Osteoblast (primary cell): ENCODE results near the gene CPT1C. TPM values are rescaled to one million over a fixed set of nuclear protein-coding genes. Genes with fewer than 3 reads are reported as not detected.

Experiments
- DNase-seq: peaks from one replicate; pipeline ENCODE4 v3.0.0; 2011; ENCODE audit warnings: low spot score, mixed read lengths; ENCODE audit not compliant: insufficient read length; ENCODE audit errors: missing footprints
- H2AFZ ChIP-seq: 2 replicates; pipeline ENCODE4 v1.6.0; 2011; ENCODE audit warnings: mild to moderate bottlenecking, low read length
- H3K27ac ChIP-seq: 2 replicates; pipeline ENCODE4 v1.5.1; 2011; ENCODE audit warnings: mild to moderate bottlenecking, low read depth, low read length, moderate library complexity
- H3K27me3 ChIP-seq: 2 replicates; pipeline ENCODE4 v1.6.0; 2012; ENCODE audit warnings: mild to moderate bottlenecking, control low read depth, inconsistent platforms, low read length, moderate library complexity; ENCODE audit not compliant: insufficient read depth
- H3K36me3 ChIP-seq: 2 replicates; pipeline ENCODE4 v1.5.1; 2011; ENCODE audit warnings: mild to moderate bottlenecking, low read length, control low read depth, moderate library complexity; ENCODE audit not compliant: insufficient read depth
- H3K4me1 ChIP-seq: 2 replicates; pipeline ENCODE4 v1.5.1; 2011; ENCODE audit warnings: mild to moderate bottlenecking, low read length, control low read depth, moderate library complexity; ENCODE audit not compliant: insufficient read depth
- H3K4me2 ChIP-seq: 2 replicates; pipeline ENCODE4 v1.6.0; 2011; ENCODE audit warnings: mild to moderate bottlenecking, low read length; ENCODE audit not compliant: insufficient read depth
- H3K4me3 ChIP-seq: fragments of 200-600 bp; sonication (generic); 3 replicates; pipeline ENCODE4 v1.5.1; 2012; ENCODE audit warnings: mild to moderate bottlenecking, low read length, inconsistent platforms; ENCODE audit not compliant: insufficient read depth
- H3K79me2 ChIP-seq: 2 replicates; pipeline ENCODE4 v1.6.0; 2012; ENCODE audit warnings: mild to moderate bottlenecking, low read length, control low read depth, inconsistent platforms; ENCODE audit not compliant: insufficient read depth
- H3K9me3 ChIP-seq: 2 replicates; pipeline ENCODE4 v1.5.1; 2011; ENCODE audit warnings: low read depth, low read length, control low read depth
- H4K20me1 ChIP-seq: 2 replicates; pipeline ENCODE4 v1.6.0; 2012; ENCODE audit warnings: mild to moderate bottlenecking, low read length, control low read depth; ENCODE audit not compliant: insufficient read depth
- total RNA-seq: library from RNA; depleted of rRNA; stranded (reverse); fragments of >200 nt; gene quantifications from 2 replicates; pipeline ENCODE4 v1.2.3, GENCODE V29; 2012
- TF ChIP-seq, protein P1 (sequence below): IDR thresholded peaks from 2 replicates; pipeline ENCODE4 v1.5.1; 2011; ENCODE audit warnings: mild to moderate bottlenecking, low read depth, low read length, moderate library complexity; ENCODE audit errors: extremely low read depth

The CPT1C gene
- total RNA-seq, 1 donor = 17.0 TPM

DNA sequence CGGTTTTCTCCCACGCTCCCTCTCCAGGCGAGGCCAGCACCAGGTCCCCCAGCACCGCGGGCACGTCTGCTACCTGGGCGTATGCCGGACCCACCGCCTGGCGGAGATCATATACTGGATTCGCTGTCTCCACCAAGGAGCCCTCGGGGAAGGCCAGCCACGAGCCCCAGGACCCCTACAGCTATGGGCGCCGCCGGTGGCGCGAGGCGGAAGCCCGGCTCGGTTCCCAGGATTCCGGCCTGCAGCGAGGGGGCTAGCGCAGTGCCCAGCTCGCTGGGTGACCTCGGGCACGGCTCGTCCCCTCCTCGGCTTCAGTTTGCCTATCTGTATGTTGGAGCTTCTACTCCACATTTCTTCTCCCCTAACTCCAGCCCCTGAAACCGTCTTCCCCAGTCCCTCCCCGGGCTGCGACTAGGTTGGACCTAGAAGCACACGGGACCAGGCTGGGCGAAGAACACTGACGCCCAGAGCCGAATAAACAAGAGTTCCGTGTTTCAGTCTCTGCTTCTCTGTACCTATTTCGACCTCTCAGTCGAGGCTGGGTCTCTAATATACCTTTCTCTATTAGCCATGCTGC, 749 bp upstream of the CPT1C start:
- Histone ChIP-seq H3K27me3 (no peaks in the 10 kb centered on the region), H2AFZ (peak overlapping the region; percentile 93), H3K4me2 (peak overlapping the region; percentile 90), H3K36me3 (peaks cover 11% of the 10 kb centered on the region), H3K4me1 (peaks cover 20% of the 10 kb centered on the region), H4K20me1 (no peaks in the 10 kb centered on the region), H3K27ac (peak overlapping the region; percentile 15), H3K9me3 (no peaks in the 10 kb centered on the region), H3K4me3 (peak overlapping the region; percentile 76), H3K79me2 (no peaks in the 10 kb centered on the region)
- DNase-seq = peak; percentile 86
- TF ChIP-seq, protein P1, sequence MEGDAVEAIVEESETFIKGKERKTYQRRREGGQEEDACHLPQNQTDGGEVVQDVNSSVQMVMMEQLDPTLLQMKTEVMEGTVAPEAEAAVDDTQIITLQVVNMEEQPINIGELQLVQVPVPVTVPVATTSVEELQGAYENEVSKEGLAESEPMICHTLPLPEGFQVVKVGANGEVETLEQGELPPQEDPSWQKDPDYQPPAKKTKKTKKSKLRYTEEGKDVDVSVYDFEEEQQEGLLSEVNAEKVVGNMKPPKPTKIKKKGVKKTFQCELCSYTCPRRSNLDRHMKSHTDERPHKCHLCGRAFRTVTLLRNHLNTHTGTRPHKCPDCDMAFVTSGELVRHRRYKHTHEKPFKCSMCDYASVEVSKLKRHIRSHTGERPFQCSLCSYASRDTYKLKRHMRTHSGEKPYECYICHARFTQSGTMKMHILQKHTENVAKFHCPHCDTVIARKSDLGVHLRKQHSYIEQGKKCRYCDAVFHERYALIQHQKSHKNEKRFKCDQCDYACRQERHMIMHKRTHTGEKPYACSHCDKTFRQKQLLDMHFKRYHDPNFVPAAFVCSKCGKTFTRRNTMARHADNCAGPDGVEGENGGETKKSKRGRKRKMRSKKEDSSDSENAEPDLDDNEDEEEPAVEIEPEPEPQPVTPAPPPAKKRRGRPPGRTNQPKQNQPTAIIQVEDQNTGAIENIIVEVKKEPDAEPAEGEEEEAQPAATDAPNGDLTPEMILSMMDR = no peak

DNA sequence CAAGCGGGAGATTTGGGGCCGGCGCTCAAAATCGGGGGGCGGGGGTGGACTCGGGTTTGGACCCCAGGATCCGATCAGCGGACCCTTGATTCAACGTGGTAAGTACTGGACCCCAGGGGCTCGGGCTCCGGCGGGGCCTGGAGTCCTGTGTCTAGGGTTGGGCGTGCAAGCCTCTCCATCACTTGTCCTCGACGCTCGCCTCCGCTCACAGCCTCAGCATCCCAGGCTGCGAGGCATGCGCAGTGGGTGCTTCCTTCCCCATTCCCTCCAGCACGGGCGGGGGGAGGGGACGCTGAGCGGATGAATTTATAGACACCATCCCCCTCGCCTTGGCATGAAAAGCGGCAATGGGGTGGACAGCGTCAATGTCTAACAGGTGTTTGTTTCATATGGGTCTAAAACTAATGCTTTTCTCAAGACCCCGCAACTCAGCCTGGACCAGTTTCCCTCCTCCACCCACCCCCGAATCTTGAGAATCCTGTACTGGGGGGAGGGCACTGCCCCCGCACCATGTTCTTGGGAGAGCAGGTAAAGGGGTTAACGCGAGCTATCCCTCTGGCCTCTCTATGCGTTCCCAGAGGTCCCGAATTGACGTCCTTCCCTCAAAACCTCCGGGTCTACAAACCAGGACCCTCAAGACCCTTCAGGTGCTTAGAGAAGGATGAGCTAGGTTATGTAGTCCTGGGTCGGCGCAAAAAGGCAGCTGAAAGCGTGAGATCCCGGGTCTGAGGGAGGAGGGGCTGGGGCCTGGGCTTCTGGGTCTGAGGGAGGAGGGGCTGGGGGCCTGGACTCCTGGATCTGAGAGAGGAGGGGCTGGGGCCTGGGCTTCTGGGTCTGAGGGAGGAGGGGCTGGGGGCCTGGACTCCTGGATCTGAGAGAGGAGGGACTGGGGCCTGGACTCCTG, 579 bp downstream of the CPT1C start:
- H2AFZ ChIP-seq = peak overlapping the region; percentile 93
- peak overlapping the region; percentile 90 for H3K4me2 ChIP-seq
- no peaks in the 10 kb centered on the region for H3K79me2 ChIP-seq
- peaks cover 20% of the 10 kb centered on the region for H3K4me1 ChIP-seq
- no peaks in the 10 kb centered on the region for H3K27me3 ChIP-seq
- TF ChIP-seq, protein P1 = no peak
- H3K36me3 ChIP-seq = no peaks in the 10 kb centered on the region
- H4K20me1 ChIP-seq = no peaks in the 10 kb centered on the region
- DNase-seq = peak; percentile 97
- no peaks in the 10 kb centered on the region for H3K9me3 ChIP-seq
- peak overlapping the region; percentile 76 for H3K4me3 ChIP-seq
- no peak overlapping the region for H3K27ac ChIP-seq

DNA sequence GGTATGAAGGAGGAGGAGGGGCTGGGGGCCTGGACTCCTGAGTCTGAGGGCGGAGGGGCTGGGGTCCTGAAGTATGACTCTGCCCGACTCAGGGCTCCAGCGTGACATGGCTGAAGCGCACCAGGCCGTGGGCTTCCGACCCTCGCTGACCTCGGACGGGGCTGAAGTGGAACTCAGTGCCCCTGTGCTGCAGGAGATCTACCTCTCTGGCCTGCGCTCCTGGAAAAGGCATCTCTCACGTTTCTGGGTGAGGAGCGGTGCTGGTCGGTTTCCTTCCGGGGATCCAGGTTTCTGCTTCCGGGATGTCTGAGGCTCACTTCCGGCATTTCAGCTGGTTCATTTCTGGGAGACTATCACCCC, 1.2 kb downstream of the CPT1C start:
- no peak overlapping the region for H3K4me3 ChIP-seq
- H3K27me3 ChIP-seq = no peaks in the 10 kb centered on the region

DNA sequence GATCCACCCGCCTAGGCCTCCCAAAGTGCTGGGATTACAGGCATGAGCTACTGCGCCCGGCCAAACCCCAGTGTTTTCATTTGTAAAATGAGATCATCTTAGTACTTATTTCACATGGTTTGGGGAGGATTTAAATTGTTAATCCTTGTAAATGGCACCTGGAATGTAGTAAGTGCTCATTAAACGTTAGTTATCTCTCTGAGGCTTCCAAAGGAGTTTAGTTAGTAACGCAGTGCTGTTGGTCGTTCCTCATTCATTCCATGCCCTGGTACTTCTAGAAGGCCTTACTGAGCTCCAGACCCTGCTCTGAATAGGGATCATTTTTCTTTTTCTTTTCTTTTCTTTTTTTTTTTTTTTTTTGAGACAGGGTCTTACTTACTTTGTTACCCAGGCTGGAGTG, 5.2 kb downstream of the CPT1C start:
- TF ChIP-seq, protein P1 = no peak
- Histone ChIP-seq H3K79me2 (no peaks in the 10 kb centered on the region), H3K27me3 (no peaks in the 10 kb centered on the region), H3K27ac (no peak overlapping the region), H4K20me1 (no peaks in the 10 kb centered on the region), H3K4me2 (no peak overlapping the region), H3K4me1 (peaks cover 5% of the 10 kb centered on the region), H3K9me3 (no peaks in the 10 kb centered on the region), H2AFZ (no peak overlapping the region), H3K4me3 (no peak overlapping the region), H3K36me3 (no peaks in the 10 kb centered on the region)
- no peak for DNase-seq

More for the DNA sequence above, 1.2 kb downstream of the CPT1C start:
- Histone ChIP-seq H3K4me1 (peaks cover 20% of the 10 kb centered on the region), H3K9me3 (no peaks in the 10 kb centered on the region), H3K79me2 (no peaks in the 10 kb centered on the region), H2AFZ (no peak overlapping the region), H3K36me3 (no peaks in the 10 kb centered on the region), H4K20me1 (no peaks in the 10 kb centered on the region), H3K4me2 (no peak overlapping the region), H3K27ac (no peak overlapping the region)
- DNase-seq = peak; percentile 47
- TF ChIP-seq, protein P1 = no peak
